HL-60 (cell line): Measurements from ENCODE around the gene CD109.

Experiments used
- DNase-seq, 2 experiments: peaks; one replicate each; pipeline ENCODE4 v3.0.0-alpha.2; 2010 to 2020; ENCODE audit warnings: low read depth in 1 of 2, low spot score in 1 of 2
- H3K27ac ChIP-seq: fragments of 250-450 bp; sonication (Bioruptor Pico); replicated peaks from 2 replicates; pipeline ENCODE4 v1.5.1; 2020; ENCODE audit warnings: mild to moderate bottlenecking, moderate library complexity
- H3K27me3 ChIP-seq: fragments of 250-450 bp; sonication (Bioruptor Pico); 2 replicates; pipeline ENCODE4 v1.5.1; 2021; ENCODE audit warnings: mild to moderate bottlenecking, moderate library complexity; ENCODE audit not compliant: insufficient read depth, poor library complexity, severe bottlenecking
- H3K4me3 ChIP-seq: replicated peaks from 2 replicates; pipeline ENCODE4 v1.5.1; 2011; ENCODE audit warnings: mild to moderate bottlenecking, control low read depth, low read length; ENCODE audit not compliant: insufficient read depth
- CTCF ChIP-seq: IDR thresholded peaks from one replicate; pipeline ENCODE4 v1.5.1; 2011; ENCODE audit warnings: low read length, control low read depth, inconsistent platforms; ENCODE audit not compliant: insufficient read depth
- GABPA ChIP-seq: IDR thresholded peaks from 2 replicates; pipeline ENCODE4 v1.6.1; 2012; ENCODE audit warnings: low read depth
- POLR2AphosphoS5 ChIP-seq: IDR thresholded peaks from 2 replicates; pipeline ENCODE4 v1.6.1; 2012; ENCODE audit warnings: low read depth
- REST ChIP-seq: IDR thresholded peaks from 2 replicates; pipeline ENCODE4 v1.6.1; 2012; ENCODE audit warnings: low read depth; ENCODE audit not compliant: insufficient replicate concordance
- SPI1 ChIP-seq: IDR thresholded peaks from 2 replicates; pipeline ENCODE4 v1.6.1; 2012; ENCODE audit warnings: low read depth, mild to moderate bottlenecking, borderline replicate concordance

The CD109 gene

GRCh38 chr6:73728548-73729205, 32.7 kb downstream of the CD109 start:
- H3K27ac ChIP-seq = no peak overlapping the region
- H3K4me3 ChIP-seq = no peak overlapping the region
- H3K27me3 ChIP-seq = no peaks in the 10 kb centered on the region
- TF ChIP-seq POLR2AphosphoS5 (no peak), GABPA (no peak), SPI1 (no peak), REST (no peak), CTCF (no peak)
- DNase-seq = peak; percentile 24 to 27

- H3K27me3 ChIP-seq = no peaks in the 10 kb centered on the region
- H3K27ac ChIP-seq = no peak overlapping the region
- TF ChIP-seq GABPA (no peak), POLR2AphosphoS5 (no peak), REST (no peak), SPI1 (no peak), CTCF (no peak)
- DNase-seq = no peak
- no peak overlapping the region for H3K4me3 ChIP-seq
Observed at GRCh38 chr6:73731285-73731684, 35.3 kb downstream of the CD109 start.

- DNase-seq = peak; percentile 27 to 55
- Histone ChIP-seq H3K27ac (no peak overlapping the region), H3K4me3 (no peak overlapping the region), H3K27me3 (no peaks in the 10 kb centered on the region)
- TF ChIP-seq SPI1 = no peak
- TF ChIP-seq GABPA = no peak
- TF ChIP-seq POLR2AphosphoS5 = no peak
- no peak for TF ChIP-seq REST
- TF ChIP-seq CTCF = peak; percentile 90
Observed at GRCh38 chr6:73732845-73733675, 37.1 kb downstream of the CD109 start.
